SK-N-SH treated with all-trans-retinoic acid at 6 μM for 48 hours (cell line): ENCODE results near the gene PDS5B.

Experiments used
- ATAC-seq: fragments of 200-7000 bp; cut with Tn5 transposase; 3 replicates; pipeline ENCODE4 v1.9.1; 2020; ENCODE audit warnings: mild to moderate bottlenecking, moderate library complexity
- ARNTL ChIP-seq: fragments of 450-650 bp; formaldehyde crosslinking; IDR thresholded peaks from 2 replicates; pipeline ENCODE4 v1.5.0; 2020; ENCODE audit warnings: low read depth, mild to moderate bottlenecking, moderate library complexity, borderline replicate concordance
- BACH2 ChIP-seq: fragments of 250-450 bp; sonication (Bioruptor Pico); IDR thresholded peaks from 2 replicates; pipeline ENCODE4 v1.9.0; 2021; ENCODE audit warnings: mild to moderate bottlenecking, borderline replicate concordance
- CSDC2 ChIP-seq: fragments of 250-450 bp; sonication (Bioruptor Pico); IDR thresholded peaks from 2 replicates; pipeline ENCODE4 v1.5.0; 2020; ENCODE audit warnings: mild to moderate bottlenecking, moderate library complexity
- ESRRG ChIP-seq: fragments of 250-450 bp; sonication (Bioruptor Pico); IDR thresholded peaks from 2 replicates; pipeline ENCODE4 v1.6.1; 2021; ENCODE audit warnings: mild to moderate bottlenecking
- GLIS3 ChIP-seq: fragments of 250-450 bp; sonication (Bioruptor Pico); IDR thresholded peaks from 2 replicates; pipeline ENCODE4 v1.5.0; 2020; ENCODE audit warnings: mild to moderate bottlenecking, moderate library complexity
- ISL1 ChIP-seq: fragments of 250-450 bp; sonication (Bioruptor Pico); IDR thresholded peaks from 2 replicates; pipeline ENCODE4 v2.1.2; 2022; ENCODE audit warnings: mild to moderate bottlenecking, moderate library complexity
- OSR1 ChIP-seq: fragments of 250-450 bp; sonication (Bioruptor Pico); IDR thresholded peaks from 2 replicates; pipeline ENCODE4 v1.8.0; 2022; ENCODE audit warnings: moderate library complexity, mild to moderate bottlenecking, inconsistent platforms
- PPARA ChIP-seq: fragments of 250-450 bp; sonication (Bioruptor Pico); IDR thresholded peaks from 2 replicates; pipeline ENCODE4 v1.5.0; 2020; ENCODE audit warnings: mild to moderate bottlenecking, borderline replicate concordance
- RARB ChIP-seq: fragments of 250-450 bp; sonication (Bioruptor Pico); IDR thresholded peaks from 2 replicates; pipeline ENCODE4 v1.8.0; 2021; ENCODE audit warnings: mild to moderate bottlenecking, moderate library complexity
- SNAI2 ChIP-seq: fragments of 250-450 bp; sonication (Bioruptor Pico); IDR thresholded peaks from 2 replicates; pipeline ENCODE4 v1.5.0; 2020; ENCODE audit warnings: mild to moderate bottlenecking, moderate library complexity
- TCF4 ChIP-seq: fragments of 250-450 bp; sonication (Bioruptor Pico); IDR thresholded peaks from 2 replicates; pipeline ENCODE4 v1.8.0; 2021; ENCODE audit warnings: mild to moderate bottlenecking, moderate library complexity, borderline replicate concordance
- TOX ChIP-seq: fragments of 250-450 bp; sonication (Bioruptor Pico); IDR thresholded peaks from 2 replicates; pipeline ENCODE4 v1.8.0; 2021; ENCODE audit warnings: mild to moderate bottlenecking, moderate library complexity, borderline replicate concordance
- ZC3H10 ChIP-seq: fragments of 250-450 bp; sonication (Bioruptor Pico); IDR thresholded peaks from 2 replicates; pipeline ENCODE4 v1.5.1; 2021; ENCODE audit warnings: mild to moderate bottlenecking, moderate library complexity
- ZFP3 ChIP-seq: fragments of 250-450 bp; sonication (Bioruptor Pico); IDR thresholded peaks from 2 replicates; pipeline ENCODE4 v1.5.0; 2020; ENCODE audit warnings: mild to moderate bottlenecking, moderate library complexity
- ZFP30 ChIP-seq: fragments of 450-650 bp; formaldehyde crosslinking; IDR thresholded peaks from 2 replicates; pipeline ENCODE4 v1.5.0; 2022; ENCODE audit warnings: mild to moderate bottlenecking, moderate library complexity
- ZNF565 ChIP-seq: fragments of 450-650 bp; formaldehyde crosslinking; conservative IDR thresholded peaks from 2 replicates; pipeline ENCODE4 v1.5.0; 2020; ENCODE audit warnings: low read depth, mild to moderate bottlenecking, moderate library complexity
- ZNF70 ChIP-seq: fragments of 450-650 bp; formaldehyde crosslinking; IDR thresholded peaks from 2 replicates; pipeline ENCODE4 v1.5.0; 2020; ENCODE audit warnings: mild to moderate bottlenecking, moderate library complexity
- ZNF8 ChIP-seq: fragments of 450-650 bp; formaldehyde crosslinking; IDR thresholded peaks from 2 replicates; pipeline ENCODE4 v1.5.0; 2020; ENCODE audit warnings: mild to moderate bottlenecking, moderate library complexity
- TF ChIP-seq, protein P1 (sequence below): fragments of 250-450 bp; sonication (Bioruptor Pico); IDR thresholded peaks from 2 replicates; pipeline ENCODE4 v1.5.1; 2020; ENCODE audit warnings: low read depth, mild to moderate bottlenecking, moderate library complexity
- TF ChIP-seq, protein P2 (sequence below): fragments of 250-450 bp; sonication (Bioruptor Pico); IDR thresholded peaks from 2 replicates; pipeline ENCODE4 v1.8.0; 2021; ENCODE audit warnings: low read depth, mild to moderate bottlenecking, moderate library complexity, borderline replicate concordance
- TF ChIP-seq, protein P3 (sequence below): fragments of 250-450 bp; sonication (Bioruptor Pico); IDR thresholded peaks from 2 replicates; pipeline ENCODE4 v1.8.0; 2020; ENCODE audit warnings: mild to moderate bottlenecking, moderate library complexity, borderline replicate concordance
- TF ChIP-seq, protein P4 (sequence below): fragments of 250-450 bp; sonication (Bioruptor Pico); IDR thresholded peaks from 2 replicates; pipeline ENCODE4 v1.5.0; 2020; ENCODE audit warnings: mild to moderate bottlenecking, moderate library complexity
- TF ChIP-seq, protein P5 (sequence below): fragments of 250-450 bp; sonication (Bioruptor Pico); IDR thresholded peaks from 2 replicates; pipeline ENCODE4 v1.5.1; 2021; ENCODE audit warnings: mild to moderate bottlenecking, moderate library complexity

Gene PDS5B

DNA sequence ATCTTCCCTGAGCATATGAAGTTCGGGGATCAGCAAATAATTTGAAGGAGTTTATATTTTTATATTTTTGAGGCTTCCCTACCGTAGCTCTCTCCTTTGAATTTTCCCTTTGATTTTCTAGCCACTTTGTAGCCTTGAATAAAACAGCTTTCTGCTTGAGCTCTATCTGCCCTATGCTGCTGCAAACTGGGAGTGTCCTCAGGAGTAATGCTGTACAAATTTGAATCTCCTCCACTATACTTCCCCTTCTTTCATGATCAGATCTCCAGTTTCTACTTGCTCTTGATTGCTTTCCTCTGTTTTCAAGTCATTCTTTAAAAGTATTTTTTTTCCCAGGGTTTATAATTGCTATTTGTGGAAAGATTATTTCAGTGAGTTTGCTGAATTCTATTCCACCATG is 14.6 kb downstream of the PDS5B start:
- no peak for ATAC-seq
- TF ChIP-seq ZNF8 (no peak), GLIS3 (CRISPR knock-in tag) (no peak), ZFP3 (CRISPR knock-in tag) (no peak), ZC3H10 (no peak), ZNF70 (no peak), PPARA (CRISPR knock-in tag) (no peak), ESRRG (CRISPR knock-in tag) (no peak), TOX (no peak)
- TF ChIP-seq, protein P1, sequence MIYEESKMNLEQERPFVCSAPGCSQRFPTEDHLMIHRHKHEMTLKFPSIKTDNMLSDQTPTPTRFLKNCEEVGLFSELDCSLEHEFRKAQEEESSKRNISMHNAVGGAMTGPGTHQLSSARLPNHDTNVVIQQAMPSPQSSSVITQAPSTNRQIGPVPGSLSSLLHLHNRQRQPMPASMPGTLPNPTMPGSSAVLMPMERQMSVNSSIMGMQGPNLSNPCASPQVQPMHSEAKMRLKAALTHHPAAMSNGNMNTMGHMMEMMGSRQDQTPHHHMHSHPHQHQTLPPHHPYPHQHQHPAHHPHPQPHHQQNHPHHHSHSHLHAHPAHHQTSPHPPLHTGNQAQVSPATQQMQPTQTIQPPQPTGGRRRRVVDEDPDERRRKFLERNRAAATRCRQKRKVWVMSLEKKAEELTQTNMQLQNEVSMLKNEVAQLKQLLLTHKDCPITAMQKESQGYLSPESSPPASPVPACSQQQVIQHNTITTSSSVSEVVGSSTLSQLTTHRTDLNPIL (CRISPR knock-in tag) = no peak

DNA sequence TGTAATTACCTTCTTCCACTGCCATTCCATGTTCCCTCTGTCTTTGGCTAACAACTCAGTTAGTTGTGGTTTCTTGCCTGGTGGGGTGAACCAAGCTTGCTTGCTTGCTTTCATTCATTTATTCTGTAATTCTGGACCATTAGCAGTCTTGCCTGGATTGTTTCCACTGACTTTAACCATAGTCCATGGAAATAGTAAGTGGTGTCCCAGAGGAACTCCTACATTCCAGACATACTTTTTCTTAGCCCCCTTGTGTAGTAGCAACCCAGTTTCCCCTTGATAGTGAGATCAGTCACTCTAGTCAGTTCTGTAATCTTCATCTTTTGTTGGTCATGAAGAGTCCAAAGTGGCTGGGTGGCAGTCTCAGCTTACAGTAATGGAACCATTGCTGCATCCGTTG is 23.2 kb downstream of the PDS5B start:
- TF ChIP-seq ESRRG (CRISPR knock-in tag) (no peak), ZNF70 (no peak), ZNF565 (no peak), OSR1 (CRISPR knock-in tag) (no peak), SNAI2 (CRISPR knock-in tag) (no peak), RARB (CRISPR knock-in tag) (no peak)
- TF ChIP-seq, protein P2, sequence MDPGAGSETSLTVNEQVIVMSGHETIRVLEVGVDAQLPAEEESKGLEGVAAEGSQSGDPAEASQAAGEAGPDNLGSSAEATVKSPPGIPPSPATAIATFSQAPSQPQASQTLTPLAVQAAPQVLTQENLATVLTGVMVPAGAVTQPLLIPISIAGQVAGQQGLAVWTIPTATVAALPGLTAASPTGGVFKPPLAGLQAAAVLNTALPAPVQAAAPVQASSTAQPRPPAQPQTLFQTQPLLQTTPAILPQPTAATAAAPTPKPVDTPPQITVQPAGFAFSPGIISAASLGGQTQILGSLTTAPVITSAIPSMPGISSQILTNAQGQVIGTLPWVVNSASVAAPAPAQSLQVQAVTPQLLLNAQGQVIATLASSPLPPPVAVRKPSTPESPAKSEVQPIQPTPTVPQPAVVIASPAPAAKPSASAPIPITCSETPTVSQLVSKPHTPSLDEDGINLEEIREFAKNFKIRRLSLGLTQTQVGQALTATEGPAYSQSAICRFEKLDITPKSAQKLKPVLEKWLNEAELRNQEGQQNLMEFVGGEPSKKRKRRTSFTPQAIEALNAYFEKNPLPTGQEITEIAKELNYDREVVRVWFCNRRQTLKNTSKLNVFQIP = no peak
- no peak for ATAC-seq

DNA sequence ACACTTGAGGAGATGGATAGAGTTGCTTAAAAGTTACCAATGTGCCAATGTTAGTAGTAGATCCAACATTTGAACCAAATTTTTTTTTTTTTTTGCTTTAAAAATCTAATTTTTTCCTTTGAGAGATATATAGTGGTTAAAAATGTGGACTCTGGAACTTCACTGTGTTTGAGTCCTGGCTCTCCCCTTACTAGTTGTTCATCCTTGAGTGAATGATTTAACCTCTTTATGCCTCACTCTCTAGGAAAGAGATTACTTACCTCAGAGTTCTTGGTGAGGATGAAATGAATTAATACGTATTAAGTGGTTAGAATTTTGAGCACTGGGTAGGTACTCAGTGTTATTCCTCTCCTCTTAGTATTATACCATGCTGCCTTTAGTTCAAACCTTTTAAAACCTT is 24.3 kb downstream of the PDS5B start:
- TF ChIP-seq TOX (no peak), ZNF565 (no peak), BACH2 (CRISPR knock-in tag) (no peak)
- ATAC-seq = no peak

DNA sequence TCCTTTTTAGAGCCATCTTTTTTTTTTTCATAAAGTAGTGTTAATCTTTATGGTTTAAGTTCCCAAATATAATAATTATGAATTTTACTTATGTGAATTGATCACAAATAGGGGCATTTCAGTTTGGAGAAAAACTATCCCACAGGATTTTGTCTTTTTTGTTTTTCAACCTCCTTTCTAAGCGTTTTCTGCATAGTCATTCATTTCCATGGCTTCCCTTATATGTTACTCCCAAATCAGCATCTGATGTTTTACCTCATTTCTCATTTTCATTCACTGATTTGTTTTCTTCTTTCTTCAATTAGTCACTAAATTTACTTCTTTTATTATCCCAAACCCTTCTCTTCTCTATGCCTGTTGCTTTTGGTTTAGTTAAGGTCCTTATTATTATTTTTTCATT is 24.7 kb downstream of the PDS5B start:
- ATAC-seq = no peak
- TF ChIP-seq CSDC2 (CRISPR knock-in tag) (no peak), ZFP30 (CRISPR knock-in tag) (no peak), ARNTL (CRISPR knock-in tag) (no peak), ZNF8 (no peak), ZFP3 (CRISPR knock-in tag) (no peak), OSR1 (CRISPR knock-in tag) (no peak), ZNF565 (no peak), TCF4 (no peak), PPARA (CRISPR knock-in tag) (no peak), RARB (CRISPR knock-in tag) (no peak), ISL1 (CRISPR knock-in tag) (no peak)
- TF ChIP-seq, protein P3, sequence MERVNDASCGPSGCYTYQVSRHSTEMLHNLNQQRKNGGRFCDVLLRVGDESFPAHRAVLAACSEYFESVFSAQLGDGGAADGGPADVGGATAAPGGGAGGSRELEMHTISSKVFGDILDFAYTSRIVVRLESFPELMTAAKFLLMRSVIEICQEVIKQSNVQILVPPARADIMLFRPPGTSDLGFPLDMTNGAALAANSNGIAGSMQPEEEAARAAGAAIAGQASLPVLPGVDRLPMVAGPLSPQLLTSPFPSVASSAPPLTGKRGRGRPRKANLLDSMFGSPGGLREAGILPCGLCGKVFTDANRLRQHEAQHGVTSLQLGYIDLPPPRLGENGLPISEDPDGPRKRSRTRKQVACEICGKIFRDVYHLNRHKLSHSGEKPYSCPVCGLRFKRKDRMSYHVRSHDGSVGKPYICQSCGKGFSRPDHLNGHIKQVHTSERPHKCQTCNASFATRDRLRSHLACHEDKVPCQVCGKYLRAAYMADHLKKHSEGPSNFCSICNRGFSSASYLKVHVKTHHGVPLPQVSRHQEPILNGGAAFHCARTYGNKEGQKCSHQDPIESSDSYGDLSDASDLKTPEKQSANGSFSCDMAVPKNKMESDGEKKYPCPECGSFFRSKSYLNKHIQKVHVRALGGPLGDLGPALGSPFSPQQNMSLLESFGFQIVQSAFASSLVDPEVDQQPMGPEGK = no peak
- TF ChIP-seq, protein P2 = no peak
- TF ChIP-seq, protein P4, sequence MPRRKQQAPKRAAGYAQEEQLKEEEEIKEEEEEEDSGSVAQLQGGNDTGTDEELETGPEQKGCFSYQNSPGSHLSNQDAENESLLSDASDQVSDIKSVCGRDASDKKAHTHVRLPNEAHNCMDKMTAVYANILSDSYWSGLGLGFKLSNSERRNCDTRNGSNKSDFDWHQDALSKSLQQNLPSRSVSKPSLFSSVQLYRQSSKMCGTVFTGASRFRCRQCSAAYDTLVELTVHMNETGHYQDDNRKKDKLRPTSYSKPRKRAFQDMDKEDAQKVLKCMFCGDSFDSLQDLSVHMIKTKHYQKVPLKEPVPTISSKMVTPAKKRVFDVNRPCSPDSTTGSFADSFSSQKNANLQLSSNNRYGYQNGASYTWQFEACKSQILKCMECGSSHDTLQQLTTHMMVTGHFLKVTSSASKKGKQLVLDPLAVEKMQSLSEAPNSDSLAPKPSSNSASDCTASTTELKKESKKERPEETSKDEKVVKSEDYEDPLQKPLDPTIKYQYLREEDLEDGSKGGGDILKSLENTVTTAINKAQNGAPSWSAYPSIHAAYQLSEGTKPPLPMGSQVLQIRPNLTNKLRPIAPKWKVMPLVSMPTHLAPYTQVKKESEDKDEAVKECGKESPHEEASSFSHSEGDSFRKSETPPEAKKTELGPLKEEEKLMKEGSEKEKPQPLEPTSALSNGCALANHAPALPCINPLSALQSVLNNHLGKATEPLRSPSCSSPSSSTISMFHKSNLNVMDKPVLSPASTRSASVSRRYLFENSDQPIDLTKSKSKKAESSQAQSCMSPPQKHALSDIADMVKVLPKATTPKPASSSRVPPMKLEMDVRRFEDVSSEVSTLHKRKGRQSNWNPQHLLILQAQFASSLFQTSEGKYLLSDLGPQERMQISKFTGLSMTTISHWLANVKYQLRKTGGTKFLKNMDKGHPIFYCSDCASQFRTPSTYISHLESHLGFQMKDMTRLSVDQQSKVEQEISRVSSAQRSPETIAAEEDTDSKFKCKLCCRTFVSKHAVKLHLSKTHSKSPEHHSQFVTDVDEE (CRISPR knock-in tag) = no peak
- TF ChIP-seq, protein P5, sequence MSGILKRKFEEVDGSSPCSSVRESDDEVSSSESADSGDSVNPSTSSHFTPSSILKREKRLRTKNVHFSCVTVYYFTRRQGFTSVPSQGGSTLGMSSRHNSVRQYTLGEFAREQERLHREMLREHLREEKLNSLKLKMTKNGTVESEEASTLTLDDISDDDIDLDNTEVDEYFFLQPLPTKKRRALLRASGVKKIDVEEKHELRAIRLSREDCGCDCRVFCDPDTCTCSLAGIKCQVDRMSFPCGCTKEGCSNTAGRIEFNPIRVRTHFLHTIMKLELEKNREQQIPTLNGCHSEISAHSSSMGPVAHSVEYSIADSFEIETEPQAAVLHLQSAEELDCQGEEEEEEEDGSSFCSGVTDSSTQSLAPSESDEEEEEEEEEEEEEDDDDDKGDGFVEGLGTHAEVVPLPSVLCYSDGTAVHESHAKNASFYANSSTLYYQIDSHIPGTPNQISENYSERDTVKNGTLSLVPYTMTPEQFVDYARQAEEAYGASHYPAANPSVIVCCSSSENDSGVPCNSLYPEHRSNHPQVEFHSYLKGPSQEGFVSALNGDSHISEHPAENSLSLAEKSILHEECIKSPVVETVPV (CRISPR knock-in tag) = no peak
